ENCODE data around the gene SHOC2. TPM values are rescaled to one million over a fixed set of nuclear protein-coding genes. Genes with fewer than 3 reads are reported as not detected.

SHOC2 gene
- total RNA-seq, 1 experiment from 2014 or later: 23.7 TPM

- TF ChIP-seq CTCF (conservative IDR thresholded peaks at IDR 0.05): peak; percentile 15; the same call in 1 of the 3 replicates
- Histone ChIP-seq H3K23me2 (ENCODE audit: insufficient read length, low read depth, low read length, poor library complexity, severe bottlenecking) (no peaks in the 10 kb centered on the region), H2BK120ac (ENCODE audit: low read depth, low read length, poor library complexity, severe bottlenecking) (no peak overlapping the region), H4K8ac (replicated peaks; ENCODE audit: insufficient read length, low read depth, low read length) (no peak overlapping the region), H3K14ac (ENCODE audit: insufficient read depth, low read length) (no peak overlapping the region), H4K5ac (ENCODE audit: insufficient read length, low read depth, low read length) (no peak overlapping the region), H4K91ac (ENCODE audit: insufficient read length, low read depth, low read length) (no peak overlapping the region), H3K27ac (ENCODE audit: insufficient read length, low read depth, low read length) (no peak overlapping the region), H2BK15ac (ENCODE audit: low read depth, low read length) (no peak overlapping the region), H4K20me1 (ENCODE audit: control insufficient read depth, insufficient read depth, insufficient read length) (no peaks in the 10 kb centered on the region), H3T11ph (ENCODE audit: low read length) (no peak overlapping the region), H3K9ac (ENCODE audit: extremely low read depth, insufficient read length, low read length) (peak overlapping the region; percentile 65), H3K27me3 (ENCODE audit: insufficient read depth, low read length) (no peaks in the 10 kb centered on the region), H2BK20ac (ENCODE audit: low read depth, low read length, poor library complexity, severe bottlenecking) (no peak overlapping the region), H3K4me2 (ENCODE audit: insufficient read depth, insufficient read length, low read length) (peak overlapping the region; percentile 85), H3K4me1 (ENCODE audit: insufficient read depth, low read length) (peaks cover 4% of the 10 kb centered on the region; the same call in 1 of the 2 replicates), H2BK12ac (ENCODE audit: insufficient read length, low read depth, low read length) (no peak overlapping the region), H3K4ac (ENCODE audit: low read depth, low read length) (no peak overlapping the region), H3K9me3 (ENCODE audit: control insufficient read depth, low read depth, low read length) (no peaks in the 10 kb centered on the region), H3K79me1 (ENCODE audit: insufficient read depth, low read depth, low read length, poor library complexity, severe bottlenecking) (no peaks in the 10 kb centered on the region), H3K56ac (ENCODE audit: insufficient read length, low read depth, low read length) (no peak overlapping the region), H2AFZ (ENCODE audit: low read length) (peak overlapping the region; percentile 66), H3K79me2 (ENCODE audit: insufficient read depth, low read length) (peaks cover 5% of the 10 kb centered on the region; the same call in 1 of the 2 replicates), H3K18ac (ENCODE audit: insufficient read length, low read depth, low read length) (no peak overlapping the region), H2BK5ac (ENCODE audit: insufficient read length, low read length) (no peak overlapping the region), H3K23ac (ENCODE audit: insufficient read length, low read depth, low read length) (no peak overlapping the region), H2AK5ac (ENCODE audit: insufficient read length, low read length) (no peak overlapping the region)
- Mint-ChIP-seq H3K4me3 (peak overlapping the region; percentile 96 to 98), H3K27ac (peak overlapping the region; percentile 92 to 95 (median 93)), H3K36me3 (ENCODE audit: insufficient read depth in 1 of 3, low read depth in 3 of 3) (peaks cover 0 to 6% (median 2%) of the 10 kb centered on the region in 3 experiments; a peak in 3 of 7 replicates), H3K27me3 (ENCODE audit: low read depth) (no peaks in the 10 kb centered on the region), H3K4me1 (peaks cover 24 to 28% of the 10 kb centered on the region in 2 experiments), H3K9me3 (no peaks in the 10 kb centered on the region; a peak in 1 of 5 replicates)
- peak; percentile 96 for DNase-seq
- WGBS (ENCODE audit: extremely low coverage, insufficient read length, low lambda C conversion rate): no CpG with 5 or more reads among the region's 15 CpGs
These were observed 1.1 kb upstream of the SHOC2 start for GRCh38 chr10:110918269-110918642.
